GM18951 (cell line): ENCODE data around the gene HAND2.

Experiments used
- POLR2A ChIP-seq: IDR thresholded peaks from 4 replicates; pipeline ENCODE4 v1.6.1; 2011; ENCODE audit warnings: mild to moderate bottlenecking; ENCODE audit not compliant: insufficient read length, insufficient read depth; ENCODE audit errors: extremely low read depth
- in situ Hi-C: fragments of 300-500 bp; cut with MboI; formaldehyde crosslinking; loops from one replicate; pipeline ENCODE4 v1.12.0; 2022; ENCODE audit warnings: low sequenced_read_pairs, mixed read lengths, inconsistent platforms; ENCODE audit not compliant: unreplicated experiment

Gene HAND2

DNA sequence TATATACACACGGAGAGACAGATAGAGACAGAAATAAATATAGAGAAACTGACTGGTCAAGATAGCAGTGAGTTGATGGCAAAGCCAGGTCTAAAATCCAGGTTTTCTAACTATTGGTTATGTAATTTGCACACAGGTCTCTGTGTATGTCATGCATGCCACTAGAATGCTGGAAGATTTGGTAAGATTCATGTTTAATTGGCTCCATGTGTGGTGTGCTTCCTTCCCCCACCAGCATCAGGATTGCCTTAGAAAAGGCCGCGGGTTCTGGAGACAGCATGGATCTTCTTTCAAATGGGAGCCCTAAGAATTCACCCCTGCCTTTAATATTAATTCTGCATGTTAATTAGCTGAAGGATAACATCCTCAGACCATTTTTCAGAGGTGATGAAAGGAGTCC is 31.3 kb downstream of the HAND2 start:
- TF ChIP-seq POLR2A, result no peak
- in situ Hi-C loops, result no loop called here

DNA sequence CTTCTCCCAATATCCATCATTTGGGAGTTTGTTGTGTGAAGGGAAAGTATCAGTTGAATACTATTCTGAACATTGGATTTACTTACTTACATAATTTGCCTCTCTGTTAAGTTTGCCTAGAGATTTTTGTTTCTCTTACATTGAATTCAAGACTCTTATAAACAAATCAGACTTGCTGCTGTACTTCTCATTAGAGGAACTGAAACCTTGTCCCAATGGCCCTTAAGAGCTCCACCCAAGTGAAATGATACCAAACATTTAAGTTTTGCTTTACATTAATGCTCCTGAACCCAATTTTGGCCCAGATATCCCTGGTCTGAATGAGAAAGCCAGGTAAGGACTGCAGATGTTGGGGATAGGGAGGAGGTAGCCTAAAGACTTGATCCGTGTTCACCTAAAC is 32.0 kb downstream of the HAND2 start:
- in situ Hi-C loops, result no loop called here
- no peak for TF ChIP-seq POLR2A

DNA sequence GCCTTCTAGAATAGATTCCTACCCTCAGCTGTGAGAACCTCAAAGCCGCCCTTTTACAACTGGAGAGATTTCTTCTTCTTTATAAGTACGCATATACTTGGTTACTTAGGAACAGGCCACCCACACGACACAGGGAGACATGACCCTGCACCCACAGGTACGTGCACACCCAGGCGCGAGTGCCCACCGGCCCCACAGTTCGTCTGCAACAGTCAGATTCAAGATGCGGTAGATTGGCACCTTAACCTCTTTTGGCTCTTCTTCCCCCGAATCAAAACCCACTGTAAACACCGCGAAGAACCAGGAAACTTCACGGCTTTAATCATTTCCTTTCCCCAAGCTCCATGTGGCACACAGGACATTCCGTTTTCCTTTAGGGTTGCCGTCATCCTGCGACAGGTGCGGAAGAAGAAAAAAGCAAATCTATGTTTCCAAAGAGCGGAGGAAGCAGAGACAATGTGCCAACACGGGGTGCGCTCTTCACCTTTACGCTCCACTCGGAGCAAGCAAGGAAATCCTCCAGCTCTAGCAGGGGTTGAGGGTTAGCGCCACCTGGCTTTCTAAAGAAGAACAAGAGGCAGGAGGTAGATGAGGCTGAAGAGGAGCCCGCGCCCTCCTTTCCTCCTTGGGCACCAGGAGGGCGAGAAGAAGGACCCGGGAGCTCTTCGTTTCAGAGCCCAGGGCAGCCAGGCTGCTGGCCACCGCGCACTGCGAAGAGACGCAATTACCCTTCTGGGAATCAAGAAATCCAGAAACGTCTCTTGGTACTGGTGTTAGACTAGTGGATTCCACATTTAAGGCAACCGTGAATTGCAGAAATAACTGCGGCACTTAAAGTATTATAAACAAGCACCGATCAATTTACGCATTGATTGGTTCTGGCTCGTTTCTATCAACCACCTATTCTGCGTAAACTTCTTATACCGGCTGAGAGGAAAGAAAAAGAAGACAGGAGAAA is 35.7 kb downstream of the HAND2 start:
- in situ Hi-C loops, result no loop called here
- no peak for TF ChIP-seq POLR2A

DNA sequence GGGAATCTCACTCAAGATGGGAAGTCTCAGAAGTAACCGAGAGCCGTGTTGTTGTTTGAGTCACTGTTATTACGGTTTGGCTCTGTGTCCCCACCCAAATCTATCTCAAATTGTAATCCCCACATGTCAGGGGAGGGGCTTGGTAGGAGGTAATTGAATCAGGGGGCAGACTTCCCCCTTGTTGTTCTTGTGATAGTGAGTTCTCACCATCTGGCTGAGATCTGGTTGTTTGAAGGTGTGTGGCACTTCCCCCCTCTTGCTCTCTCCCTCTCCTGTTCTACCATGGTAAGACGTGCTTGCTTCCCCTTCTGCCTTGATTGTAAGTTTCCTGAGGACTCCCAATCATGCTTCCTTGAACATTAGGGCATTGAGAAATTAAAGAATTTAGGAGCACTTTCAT is 37.0 kb downstream of the HAND2 start:
- no peak for TF ChIP-seq POLR2A
- in situ Hi-C loops, result no loop called here

DNA sequence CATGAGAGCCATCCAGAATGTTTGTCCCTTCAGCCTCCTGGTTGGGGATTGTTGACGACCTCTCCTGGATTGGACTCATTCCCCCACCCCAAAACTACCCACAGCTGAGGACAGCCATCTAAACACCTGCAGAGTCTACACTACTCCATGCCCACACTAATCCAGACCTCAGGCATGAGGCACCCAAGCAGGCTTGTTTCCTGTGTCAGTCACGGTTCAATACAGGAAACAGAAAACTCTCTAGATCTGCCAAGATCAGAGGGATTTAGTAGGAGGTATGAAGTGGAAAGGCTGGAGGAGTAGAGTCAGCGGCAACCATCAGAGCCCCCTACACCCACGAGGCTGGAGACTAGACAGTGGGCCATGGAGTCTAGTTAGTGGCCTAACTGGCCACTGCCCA is 37.7 kb downstream of the HAND2 start:
- TF ChIP-seq POLR2A, result no peak
- in situ Hi-C loops, result no loop called here

DNA sequence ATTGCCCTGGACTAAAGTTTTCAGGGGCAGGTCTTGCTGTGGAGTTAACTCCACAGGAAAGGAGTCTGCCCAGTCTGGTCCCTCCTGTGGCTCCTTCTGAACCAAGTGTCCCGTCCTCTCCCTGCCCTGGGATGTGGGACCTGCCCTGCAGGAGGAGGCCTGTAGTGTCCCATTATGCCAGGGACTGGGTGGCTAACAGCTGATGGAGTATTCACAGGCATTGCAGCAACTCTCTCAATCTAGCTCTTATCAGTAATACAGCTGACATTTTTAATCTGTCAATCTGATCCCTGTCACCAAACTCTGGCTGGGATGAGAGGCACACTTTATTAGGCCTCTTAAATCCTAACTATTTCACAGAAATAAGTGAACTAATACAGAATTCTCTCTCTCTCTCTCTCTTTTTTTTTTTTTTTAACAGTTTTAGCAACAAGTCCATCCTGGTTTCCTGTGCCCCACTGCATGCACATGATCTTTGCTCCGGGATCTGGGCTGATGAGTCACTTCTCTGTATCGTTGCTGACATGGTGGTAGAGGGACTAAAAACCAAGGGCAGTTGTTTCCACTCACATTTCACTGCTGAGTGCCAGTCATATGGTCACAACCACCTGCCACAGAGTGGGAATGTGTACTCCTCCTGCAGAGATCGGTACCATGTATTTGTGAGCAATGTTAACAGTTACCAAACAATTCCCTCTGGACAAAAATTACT is 39.1 kb downstream of the HAND2 start:
- in situ Hi-C loops, result no loop called here
- TF ChIP-seq POLR2A, result no peak

DNA sequence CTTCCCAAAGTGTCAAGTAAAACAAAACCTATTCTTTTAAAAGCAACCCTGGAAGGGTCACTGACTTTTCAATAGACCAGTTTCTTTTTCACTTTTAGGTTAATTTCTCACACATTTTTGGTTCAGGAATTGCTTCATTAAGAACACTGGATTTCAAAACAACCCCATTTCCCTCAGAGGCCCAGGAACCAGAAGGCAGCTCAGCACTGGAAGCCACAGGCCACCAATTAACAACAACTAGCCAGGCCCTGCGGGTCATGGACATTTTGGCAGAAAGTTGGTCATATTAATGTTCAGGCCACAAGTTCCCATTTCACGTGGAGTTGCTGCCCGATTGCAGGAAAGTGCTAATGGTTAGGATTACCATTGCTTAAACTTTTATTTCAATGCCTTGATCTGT is 39.8 kb downstream of the HAND2 start:
- in situ Hi-C loops, result no loop called here
- no peak for TF ChIP-seq POLR2A

DNA sequence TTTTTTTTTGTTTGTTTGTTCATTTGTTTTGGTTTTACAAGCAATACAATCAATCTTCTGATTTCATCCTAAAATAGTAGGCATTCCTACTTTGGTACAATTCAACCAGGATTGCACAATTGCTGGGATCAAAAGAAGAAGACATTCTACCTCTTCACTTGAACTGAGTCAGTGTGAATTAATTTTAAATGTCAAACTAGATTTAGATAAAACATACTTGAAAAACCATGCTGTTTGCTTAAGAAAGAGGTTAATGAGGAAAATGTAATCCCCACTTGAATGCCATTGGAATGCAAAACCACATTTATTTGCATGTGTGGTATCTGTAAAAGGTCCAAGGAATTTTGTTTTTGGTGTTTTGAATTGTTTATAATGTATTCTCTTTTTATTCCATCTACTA is 40.5 kb downstream of the HAND2 start:
- TF ChIP-seq POLR2A, result no peak
- in situ Hi-C loops, result no loop called here

DNA sequence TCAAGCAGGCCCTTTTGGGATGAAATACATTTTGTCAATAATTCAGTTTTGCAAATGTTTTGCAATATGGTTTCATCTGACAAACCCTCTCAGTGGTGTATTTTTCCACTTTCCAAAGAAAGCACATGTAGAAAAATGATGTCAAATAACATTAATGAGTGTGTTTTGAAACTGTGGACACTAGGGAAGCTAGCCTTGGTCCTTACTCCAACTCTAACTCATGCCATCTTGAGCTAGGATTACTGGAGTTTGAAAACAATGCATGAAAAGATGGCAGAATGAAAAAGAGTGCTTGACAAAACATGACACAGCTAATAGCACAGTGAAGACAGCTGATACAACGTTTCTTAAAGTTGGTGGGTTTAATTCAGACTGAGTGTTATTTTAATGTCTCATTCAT is 41.4 kb downstream of the HAND2 start:
- no peak for TF ChIP-seq POLR2A
- in situ Hi-C loops, result no loop called here

DNA sequence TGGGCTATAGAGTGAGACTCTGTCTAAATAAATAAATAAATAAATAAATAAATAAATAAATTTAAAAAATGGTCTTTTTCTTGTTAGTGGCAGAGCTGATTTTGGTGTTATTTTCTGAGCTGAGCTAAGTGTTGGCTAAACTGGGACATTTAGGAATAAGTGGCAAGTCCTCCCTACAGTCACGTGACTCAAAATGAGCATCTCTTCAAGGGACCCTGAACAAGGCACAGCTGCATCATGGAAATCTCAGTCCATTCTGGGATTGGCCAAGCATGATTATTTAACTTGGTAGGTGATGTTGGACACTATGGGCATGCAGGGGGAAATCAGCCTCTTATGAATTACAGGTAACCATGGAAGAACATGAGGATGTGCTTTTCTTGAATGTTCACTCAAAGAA is 42.0 kb downstream of the HAND2 start:
- TF ChIP-seq POLR2A, result no peak
- in situ Hi-C loops, result no loop called here

DNA sequence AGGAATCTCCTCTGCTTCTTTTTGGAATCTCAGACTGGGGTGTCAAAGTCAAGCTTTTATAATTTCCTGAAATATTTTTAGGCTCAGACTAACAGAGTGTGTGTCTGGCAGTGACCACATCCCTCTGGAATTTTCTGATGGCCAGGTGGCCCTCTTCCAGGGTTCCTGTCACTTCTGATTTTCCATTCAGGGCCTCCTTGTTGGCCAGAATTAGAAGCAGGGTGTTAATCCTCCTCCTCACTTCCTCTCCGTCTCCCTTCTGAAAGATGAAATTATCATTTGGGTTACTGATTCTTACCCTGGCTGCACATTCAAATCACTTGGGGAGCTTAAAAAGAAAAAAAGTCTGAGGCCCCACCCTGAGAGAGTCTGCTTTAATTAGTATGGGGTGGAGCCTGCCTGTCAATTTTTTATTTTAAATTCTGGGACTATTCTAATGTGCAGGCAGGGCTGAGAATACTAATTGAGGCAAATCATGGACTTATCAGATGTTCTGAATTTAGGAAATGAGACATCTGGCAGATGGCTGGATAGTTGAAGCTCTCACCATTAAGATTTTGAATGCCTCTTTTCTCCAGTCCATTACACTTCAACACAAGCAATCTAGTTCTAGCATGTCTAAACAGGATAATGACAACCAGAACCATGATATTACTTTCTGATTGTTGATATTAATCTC is 43.2 kb downstream of the HAND2 start:
- in situ Hi-C loops, result no loop called here
- TF ChIP-seq POLR2A, result no peak

DNA sequence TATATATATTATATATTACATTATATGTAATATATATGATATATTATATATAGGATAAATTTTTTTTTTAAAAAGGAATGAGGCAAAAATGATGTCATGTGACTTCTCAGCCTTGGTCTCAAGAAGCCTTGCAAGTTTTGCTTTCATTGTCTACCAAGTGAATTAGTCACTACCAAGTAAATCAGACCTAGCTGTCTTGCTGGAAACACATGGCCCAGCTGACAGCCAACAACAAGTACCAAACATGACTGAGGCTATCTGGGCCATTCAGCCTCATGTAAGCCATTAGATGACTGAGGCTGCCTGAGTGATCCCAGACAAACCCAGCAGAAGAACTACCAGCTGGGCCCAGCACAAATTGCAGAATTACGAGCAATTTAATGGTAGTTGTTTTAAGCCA is 44.9 kb downstream of the HAND2 start:
- no peak for TF ChIP-seq POLR2A
- in situ Hi-C loops, result no loop called here

DNA sequence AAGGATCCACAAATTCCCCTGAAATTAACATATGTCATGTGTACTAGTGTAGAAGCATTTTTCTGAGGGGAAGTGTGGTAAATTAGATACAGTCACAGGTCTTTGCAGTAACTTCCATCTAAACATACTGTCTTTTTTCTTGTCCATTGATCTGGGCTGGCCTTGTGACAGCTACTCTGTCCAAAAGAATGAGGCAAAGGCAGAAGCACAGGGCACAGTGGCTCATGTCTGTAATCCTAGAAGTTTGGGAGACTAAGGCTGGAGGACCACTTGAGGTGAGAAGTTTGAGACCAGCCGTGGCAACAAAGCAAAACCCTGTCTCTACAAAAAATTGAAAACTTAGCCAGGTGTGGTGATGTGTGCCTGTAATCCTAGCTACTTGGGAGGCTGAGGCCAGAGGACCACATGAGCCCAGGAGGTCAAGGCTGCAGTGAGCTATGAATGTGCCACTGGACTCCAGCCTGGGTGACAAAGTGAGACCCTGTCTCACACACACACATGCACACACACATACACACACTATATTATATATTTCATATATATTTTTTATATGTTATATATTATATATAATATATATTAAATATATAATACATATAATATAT is 47.6 kb downstream of the HAND2 start:
- in situ Hi-C loops, result no loop called here

DNA sequence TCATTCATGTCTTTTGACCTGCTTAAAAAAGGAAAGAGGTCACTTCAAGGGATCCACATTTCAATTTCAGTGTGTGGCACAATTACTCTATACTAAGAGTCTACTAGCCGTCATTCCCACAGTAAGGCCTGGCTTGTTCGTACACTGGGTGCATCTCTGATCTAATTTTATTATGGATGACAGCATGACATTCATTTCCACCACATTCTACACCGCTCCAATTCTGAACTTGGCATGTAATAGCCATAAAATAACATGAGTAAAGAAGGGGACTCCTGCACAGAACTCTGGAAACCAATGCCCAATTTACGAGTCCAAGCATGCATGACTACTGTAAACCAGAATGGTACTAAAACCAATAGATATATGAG is 51.1 kb downstream of the HAND2 start:
- TF ChIP-seq POLR2A, result no peak
- in situ Hi-C loops, result no loop called here

More for the DNA sequence above, 47.6 kb downstream of the HAND2 start:
- TF ChIP-seq POLR2A, result no peak
